ENCODE data around the gene OR1E2.

The OR1E2 gene

GRCh38 chr17:3389791-3390190 lies 43.9 kb downstream of the OR1E2 start:
- DNase-seq: no peak

- no peak for DNase-seq
These were observed 47.5 kb downstream of the OR1E2 start, which contains the start of gene OR3A2 for GRCh38 chr17:3385869-3386816. TSS of gene OR3A2 (minus strand) at chr17:3386308.
